NCI-H526 (cell line): Measurements from ENCODE around the gene C4orf50.

ENCODE experiments used
- DNase-seq, 2 experiments: peaks; one replicate each; lab custom pipeline; 2025; lab: John Stamatoyannopoulos, UW

Gene C4orf50

DNA sequence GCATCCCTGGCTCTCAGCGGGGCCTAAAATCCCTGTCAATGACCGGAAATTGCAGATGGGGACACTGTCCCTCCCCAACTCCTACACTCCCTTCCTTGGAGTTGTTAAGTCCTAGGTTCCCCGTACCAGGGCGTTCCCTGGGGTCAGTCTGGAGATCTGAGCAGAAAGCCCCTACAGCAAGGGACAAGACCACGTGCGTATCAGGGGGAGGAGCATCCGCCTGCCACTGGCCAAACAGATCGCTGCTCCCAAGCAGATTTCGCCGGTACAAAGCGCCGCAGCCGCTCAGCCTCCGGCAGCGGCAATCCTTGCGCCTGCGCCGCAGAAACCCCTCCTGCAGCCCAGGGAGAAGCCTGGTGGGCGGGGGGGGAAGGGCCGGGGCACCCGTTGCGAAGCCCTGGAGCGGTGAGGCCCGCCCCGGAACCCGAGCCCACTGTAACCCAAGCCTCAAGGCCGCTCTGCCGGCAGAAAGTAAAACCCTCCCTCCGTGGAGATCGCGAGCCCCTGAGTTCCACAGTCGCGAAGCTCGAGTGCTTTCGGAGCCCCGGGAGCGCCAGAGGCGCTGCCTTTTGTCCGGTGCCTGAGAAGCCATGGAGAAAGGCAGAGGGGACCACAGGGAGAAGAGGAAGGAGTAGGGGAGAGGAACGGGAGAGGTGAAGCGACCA, 128.0 kb downstream of the C4orf50 start:
- peak; percentile 89 to 97 for DNase-seq

DNA sequence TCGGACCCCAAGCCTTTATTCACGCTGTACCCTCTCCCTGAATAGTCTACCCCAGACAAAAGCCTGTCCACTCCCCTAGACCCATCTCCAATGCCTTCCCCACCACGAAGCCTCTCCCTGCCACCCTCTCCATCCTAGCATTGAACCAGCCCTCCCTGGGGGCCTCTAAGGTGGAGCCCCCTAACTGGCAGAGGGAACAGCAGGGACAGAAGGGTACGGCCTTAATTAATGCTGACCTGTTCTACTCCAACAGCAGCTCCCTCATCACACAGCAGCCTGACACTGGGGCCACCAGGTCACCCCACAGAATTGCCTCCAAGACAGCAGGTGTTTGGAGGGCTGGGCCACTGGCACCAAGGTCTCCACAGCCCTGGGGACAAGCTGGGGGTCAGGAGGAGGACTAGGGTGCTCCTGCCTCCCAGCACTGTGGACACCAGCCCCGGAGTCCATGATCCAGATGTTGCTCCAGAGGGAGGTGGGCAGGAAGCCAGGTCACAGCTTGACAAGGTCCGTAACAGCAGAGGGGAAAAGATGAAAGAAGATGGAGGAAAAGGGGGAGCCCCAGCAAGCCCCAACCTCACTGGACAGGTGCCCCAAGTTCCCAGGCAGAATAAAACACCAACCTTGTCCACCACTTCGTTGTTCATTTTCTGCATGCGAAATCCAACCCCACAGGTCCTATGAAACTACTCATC, 129.1 kb downstream of the C4orf50 start:
- no peak for DNase-seq

GRCh38 chr4:5888222-5889001, 129.8 kb downstream of the C4orf50 start:
- DNase-seq = peak in 1 of 2 experiments; percentile 86

DNA sequence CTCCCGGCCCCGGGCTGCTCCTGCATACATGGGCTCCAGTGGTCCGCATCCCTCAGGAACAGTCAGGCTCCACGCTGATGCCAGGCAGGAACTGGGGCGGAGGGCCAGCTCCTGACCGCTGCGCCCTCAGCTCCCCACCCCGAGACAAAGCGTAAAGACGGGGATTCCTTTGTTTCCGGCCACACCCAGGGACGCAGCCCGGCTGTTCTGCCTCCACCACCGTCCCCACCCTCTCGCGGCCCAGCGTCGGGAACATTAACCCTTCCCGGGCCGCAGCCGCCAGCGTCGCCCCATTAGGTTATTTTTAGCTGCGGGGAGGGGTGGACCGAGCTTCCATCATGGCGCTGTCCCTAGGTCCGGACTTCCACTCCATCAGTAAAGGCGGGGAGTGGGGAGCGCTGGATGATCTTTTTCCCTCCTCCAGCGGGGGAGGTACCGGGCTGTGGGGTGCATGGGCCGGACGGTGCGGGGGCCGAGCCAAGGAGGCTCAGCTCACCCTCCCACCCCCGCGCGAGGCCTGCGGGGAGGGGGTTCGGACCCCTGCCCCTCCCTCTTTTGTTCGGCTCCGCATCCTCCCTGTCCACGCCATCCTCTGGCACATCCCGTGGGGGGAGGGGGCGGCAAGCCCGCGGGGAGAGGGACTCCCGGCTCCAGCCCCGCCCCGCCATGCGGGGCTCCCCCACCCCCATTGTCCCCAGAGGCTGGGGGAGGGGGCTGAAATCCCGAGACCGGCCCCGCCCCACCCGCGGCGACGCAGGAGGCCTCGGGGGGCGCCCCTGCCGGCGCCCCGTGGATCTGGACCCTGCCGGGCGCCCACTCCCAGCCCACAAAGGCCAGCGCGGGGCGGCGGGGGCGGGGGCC, 130.6 kb downstream of the C4orf50 start:
- peak in 1 of 2 experiments; percentile 87 for DNase-seq

DNA sequence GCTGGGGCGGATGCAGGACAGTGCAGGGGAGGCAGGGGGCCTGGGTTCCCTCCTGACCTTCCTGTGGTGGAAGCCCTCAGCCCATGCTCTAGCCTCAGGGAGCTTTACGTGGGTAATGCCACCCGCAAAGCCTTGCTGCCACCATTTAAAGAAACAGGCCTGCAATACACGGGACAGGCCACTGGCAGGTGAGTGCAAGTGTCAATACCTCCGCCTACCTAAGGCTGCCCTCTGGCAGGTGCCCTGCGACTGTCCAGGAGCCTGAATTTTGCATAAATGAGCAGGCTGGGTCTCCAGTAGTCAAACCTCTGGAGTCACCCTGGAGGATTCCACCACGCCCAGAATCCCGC, 131.2 kb downstream of the C4orf50 start:
- peak in 1 of 2 experiments; percentile 64 for DNase-seq

DNA sequence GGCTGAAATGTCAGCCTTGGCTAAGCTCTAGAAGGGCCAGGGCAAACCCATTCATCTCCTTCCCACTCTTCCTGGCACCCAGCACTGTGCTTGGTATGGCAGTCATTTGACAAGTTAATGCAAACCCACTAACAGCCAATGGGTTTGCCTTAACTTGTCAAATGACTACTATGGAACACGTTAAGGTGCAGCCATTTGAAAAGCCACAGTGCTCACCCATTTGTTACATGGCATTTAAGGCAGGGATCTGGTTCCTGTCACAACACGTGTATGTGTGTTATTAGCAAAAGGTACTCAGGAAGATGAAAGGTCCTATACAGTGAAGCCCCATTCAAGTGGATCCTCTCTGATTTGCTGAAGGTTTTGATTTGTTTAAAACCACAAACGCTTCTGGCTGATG, 132.5 kb downstream of the C4orf50 start:
- DNase-seq = no peak

- DNase-seq = peak in 1 of 2 experiments; percentile 47
Measured at GRCh38 chr4:5884796-5885195, 133.4 kb downstream of the C4orf50 start.

- DNase-seq = peak in 1 of 2 experiments; percentile 62
Measured at GRCh38 chr4:5883916-5884315, 134.3 kb downstream of the C4orf50 start.

- DNase-seq = no peak
Measured at GRCh38 chr4:5882947-5883346, 135.3 kb downstream of the C4orf50 start.

- DNase-seq = no peak
Measured at GRCh38 chr4:5881340-5881739, 136.9 kb downstream of the C4orf50 start.

- no peak for DNase-seq
Measured at GRCh38 chr4:5878359-5878758, 139.9 kb downstream of the C4orf50 start.

DNA sequence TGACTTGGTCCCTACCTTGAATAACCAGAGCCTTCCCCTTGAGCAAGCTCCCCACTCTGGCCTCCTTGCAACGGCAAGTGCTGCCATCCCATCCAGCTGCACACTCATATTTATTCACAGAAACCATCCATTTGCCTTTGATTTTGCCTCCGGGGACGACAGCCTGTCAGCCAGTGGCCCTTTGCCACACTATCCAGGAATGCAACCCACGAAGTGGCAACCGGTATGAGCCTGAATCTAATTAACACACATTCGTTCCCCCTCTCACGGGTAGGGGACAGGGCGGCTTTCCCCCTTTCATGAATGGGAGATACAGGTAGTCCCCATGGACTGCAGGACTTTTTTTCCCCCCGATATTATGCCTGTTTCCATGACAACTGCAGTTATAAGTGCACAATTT, 140.8 kb downstream of the C4orf50 start:
- no peak for DNase-seq

DNA sequence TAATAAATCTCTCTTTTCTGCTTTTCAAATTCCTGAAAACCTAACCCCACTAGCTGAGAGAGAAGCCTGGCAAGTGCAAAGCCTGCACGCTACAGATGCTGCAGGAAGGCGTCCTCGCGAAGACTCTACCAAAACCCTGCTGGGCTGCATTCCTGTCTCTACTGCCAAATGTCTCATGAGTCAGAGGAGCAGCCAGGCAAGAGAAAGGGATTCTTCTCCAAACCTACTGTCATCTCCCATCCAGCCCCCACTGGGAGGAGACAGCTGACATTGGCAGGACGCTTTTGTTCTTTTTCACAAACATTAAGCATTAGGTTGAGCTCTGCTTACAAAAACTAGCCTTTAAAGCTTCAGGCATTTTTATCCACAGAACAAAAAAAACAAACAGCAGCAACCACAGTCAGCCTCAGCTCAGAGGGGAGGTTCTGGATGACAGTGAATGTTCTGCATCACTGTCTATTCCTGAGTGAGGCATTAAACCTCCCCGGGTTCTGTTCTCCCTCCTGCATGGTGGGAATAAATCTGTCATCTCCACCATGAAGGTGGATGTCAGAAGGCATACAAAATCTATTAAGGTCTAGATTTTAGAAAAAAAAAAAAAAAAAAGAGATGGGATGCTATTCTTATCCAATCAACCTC, 143.3 kb downstream of the C4orf50 start:
- DNase-seq = no peak

GRCh38 chr4:5870701-5871100, 147.5 kb downstream of the C4orf50 start:
- no peak for DNase-seq

DNA sequence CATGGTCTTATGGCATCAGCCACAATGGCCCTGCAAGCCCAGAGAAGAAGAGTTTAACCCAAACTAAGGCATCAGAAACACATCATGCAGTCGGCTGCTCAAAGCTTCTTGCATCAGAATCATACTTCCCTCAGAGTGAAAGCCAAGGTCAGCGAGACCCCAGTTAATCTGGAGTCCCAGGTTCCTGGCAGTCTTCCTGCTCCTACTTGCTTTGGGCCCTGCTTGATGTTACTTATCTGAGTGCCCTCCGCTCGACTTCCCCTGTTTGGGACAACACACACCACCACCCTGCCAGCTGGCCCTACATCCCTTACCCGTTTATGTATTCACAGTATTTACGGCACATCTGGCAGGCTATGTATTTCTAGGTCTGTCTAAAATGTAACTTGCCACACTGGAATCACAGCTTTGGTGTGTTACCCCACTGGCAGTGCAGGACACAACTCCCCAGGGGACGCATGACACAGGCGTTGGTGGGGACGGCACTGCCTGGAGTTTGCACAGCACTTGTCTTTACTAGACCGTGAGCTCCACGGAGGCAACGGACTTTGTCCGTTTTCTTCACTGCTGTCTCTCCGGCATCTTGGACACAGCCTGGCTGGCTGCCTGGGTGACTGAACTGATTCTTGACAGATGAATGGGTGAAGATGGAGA, 148.1 kb downstream of the C4orf50 start:
- no peak for DNase-seq

DNA sequence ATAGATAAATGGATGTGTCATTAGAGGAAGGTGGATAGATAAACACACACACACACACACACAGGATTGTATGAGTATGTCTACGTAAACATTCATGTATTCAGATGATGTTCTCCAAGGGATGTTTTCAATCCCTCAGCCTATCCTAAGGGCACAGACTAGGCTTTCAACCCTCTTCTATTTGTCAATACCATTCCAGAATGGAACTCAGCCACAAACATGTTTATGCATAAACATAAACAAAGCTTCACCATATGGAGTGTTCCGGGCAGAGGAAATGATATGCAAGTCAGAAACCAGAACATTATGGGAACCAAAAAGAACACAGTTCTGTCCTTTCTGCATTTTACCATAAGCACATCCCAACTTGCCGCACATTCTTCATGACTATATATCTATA, 150.4 kb downstream of the C4orf50 start:
- DNase-seq = no peak

GRCh38 chr4:5866841-5867813, 151.1 kb downstream of the C4orf50 start:
- DNase-seq = no peak

DNA sequence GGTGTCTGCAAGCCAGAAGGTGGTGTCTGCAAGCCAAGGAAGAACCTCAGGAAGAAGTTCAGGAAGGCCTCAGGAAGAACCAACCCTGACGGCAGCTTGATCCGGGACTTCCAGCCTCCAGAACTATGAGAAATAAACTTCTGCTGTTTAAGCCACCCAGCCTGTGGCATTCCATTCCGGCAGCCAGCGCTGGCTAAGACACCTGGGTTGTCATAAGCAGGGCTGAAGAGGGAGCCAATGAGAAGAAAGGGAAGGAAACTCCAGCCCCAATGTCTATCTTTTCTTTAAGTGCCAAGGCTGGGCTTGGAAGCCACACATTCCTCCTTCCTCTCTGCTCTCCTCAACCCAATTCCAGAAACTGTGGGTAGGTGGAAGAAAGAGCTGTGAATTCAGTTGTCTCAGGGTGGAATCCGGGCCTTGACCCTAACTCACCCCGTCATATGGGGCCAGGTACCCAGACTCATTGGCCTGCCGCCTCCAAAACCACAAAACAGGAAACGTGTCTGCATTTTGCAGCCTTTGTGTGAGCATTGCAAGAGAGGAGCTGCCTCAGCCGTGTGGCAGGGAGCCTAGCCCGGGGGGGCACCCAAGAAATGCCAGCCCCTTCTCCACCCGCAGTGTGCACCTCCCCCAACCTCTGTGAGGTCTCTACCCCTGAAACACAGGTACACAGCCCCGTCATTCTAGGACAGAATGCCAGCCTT, 152.2 kb downstream of the C4orf50 start:
- DNase-seq = no peak

DNA sequence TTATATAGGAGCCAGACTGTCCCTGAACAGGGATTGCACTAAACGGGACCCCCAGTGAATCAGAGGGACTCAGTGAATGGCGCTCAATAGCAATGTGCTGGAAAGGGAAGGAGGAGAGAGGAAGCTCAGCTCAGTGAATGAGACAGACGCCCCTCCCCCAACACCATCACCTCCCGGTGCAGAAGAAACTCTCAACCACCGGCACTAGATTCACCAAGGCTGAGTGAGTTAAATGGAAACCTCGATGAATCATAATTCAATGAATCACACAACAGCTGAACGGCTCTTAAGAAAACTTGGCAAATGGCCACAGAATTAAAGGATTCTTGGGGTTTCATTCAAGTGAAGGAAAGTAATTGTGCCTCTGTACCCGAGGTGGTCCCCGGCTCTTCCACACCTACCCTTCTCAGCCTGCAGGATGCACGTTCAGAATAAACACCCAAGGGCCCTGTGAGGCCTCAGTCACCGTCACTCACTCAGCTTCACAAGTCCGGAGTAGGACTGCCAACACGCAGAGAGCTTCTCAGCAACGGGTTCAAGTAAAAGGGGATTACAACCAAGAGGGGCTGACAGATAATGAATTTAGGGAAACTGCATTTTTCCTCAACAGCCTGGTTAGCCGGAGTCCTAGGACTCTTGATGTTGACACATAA, 154.6 kb downstream of the C4orf50 start:
- DNase-seq = no peak
